DOHH2 (cell line): ENCODE data around the gene CLTA.

Source experiments
- EZH2phosphoT487 ChIP-seq: fragments of 200-600 bp; sonication (generic); IDR thresholded peaks from 2 replicates; pipeline ENCODE4 v1.6.1; 2017; ENCODE audit warnings: borderline replicate concordance, mild to moderate bottlenecking, antibody characterized with exemption, low read length, moderate library complexity, mixed read lengths
- TF ChIP-seq, protein P1 (sequence below): fragments of 200-600 bp; sonication (generic); IDR thresholded peaks from one replicate; pipeline ENCODE4 v1.5.1; 2014; ENCODE audit warnings: antibody characterized with exemption, mild to moderate bottlenecking, low read depth, low read length; ENCODE audit not compliant: poor library complexity, severe bottlenecking

DNA sequence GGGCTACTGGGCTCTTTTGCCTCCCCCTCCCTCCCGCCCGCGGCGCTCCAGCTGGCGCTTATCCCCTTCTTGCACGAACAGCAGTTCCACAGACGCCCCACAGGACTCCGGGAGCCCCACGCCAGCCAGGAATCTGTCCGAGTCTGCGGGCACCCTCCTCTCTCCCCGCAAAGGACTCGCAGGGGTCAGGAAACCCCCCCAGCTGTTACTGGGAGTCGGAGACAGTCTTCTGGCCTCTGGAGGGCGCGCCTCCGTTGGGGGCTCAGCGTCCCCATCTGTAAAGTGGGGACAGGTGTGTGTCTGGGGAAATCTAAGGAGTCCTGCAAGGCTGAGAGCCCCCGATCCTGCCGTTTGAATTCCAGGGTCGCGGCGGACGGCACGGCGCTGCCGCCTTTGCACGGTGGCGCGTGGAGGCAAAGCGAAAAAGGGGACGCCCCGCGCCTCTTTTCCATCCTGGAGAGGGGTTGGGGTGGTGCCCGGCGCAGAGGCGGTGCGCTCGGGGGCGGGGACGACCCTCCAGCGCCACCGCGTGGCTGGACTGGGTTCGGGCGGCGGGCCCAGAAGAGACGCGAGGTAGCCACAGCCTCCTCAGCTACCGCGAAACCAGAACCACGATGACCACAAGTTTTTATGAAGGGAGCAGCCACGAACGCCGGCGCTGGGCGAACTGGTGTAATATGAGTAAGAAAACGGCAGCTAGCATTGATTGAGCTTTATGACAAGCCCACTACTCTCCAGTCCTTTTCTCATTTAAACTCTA is 24.4 kb upstream of the CLTA start:
- TF ChIP-seq, protein P1, sequence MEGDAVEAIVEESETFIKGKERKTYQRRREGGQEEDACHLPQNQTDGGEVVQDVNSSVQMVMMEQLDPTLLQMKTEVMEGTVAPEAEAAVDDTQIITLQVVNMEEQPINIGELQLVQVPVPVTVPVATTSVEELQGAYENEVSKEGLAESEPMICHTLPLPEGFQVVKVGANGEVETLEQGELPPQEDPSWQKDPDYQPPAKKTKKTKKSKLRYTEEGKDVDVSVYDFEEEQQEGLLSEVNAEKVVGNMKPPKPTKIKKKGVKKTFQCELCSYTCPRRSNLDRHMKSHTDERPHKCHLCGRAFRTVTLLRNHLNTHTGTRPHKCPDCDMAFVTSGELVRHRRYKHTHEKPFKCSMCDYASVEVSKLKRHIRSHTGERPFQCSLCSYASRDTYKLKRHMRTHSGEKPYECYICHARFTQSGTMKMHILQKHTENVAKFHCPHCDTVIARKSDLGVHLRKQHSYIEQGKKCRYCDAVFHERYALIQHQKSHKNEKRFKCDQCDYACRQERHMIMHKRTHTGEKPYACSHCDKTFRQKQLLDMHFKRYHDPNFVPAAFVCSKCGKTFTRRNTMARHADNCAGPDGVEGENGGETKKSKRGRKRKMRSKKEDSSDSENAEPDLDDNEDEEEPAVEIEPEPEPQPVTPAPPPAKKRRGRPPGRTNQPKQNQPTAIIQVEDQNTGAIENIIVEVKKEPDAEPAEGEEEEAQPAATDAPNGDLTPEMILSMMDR = peak; percentile 92
- TF ChIP-seq EZH2phosphoT487 = no peak
